K562 (cell line): ENCODE data around the gene SET. TPM values are rescaled to one million over a fixed set of nuclear protein-coding genes. Genes with fewer than 3 reads are reported as not detected.
A peak's percentile ranks its signal among the peaks of the same experiment; 100 is the strongest.

ENCODE experiments used
- E2F8 ChIP-seq: fragments of 450-650 bp; IDR thresholded peaks from 2 replicates; pipeline ENCODE4 v1.7.1; 2018; ENCODE audit warnings: mild to moderate bottlenecking, low read depth; ENCODE audit not compliant: partially characterized antibody
- EZH2 ChIP-seq: IDR thresholded peaks from 2 replicates; pipeline ENCODE4 v1.6.1; 2012; ENCODE audit warnings: low read depth, mild to moderate bottlenecking, inconsistent platforms, low read length, borderline replicate concordance
- IRF2 ChIP-seq: sonication (generic); formaldehyde crosslinking; IDR thresholded peaks from 2 replicates; pipeline ENCODE4 v1.8.1; 2022; ENCODE audit warnings: mild to moderate bottlenecking, missing genetic modification reagents
- MCM7 ChIP-seq, 2 experiments: fragments of 450-650 bp; IDR thresholded peaks; 2 replicates each; pipeline ENCODE4 v1.6.1; 2016 to 2018
- MLLT1 ChIP-seq, 2 experiments: fragments of 450-650 bp; IDR thresholded peaks; 2 replicates each; pipeline ENCODE4 v1.6.1; 2016
- NCOA2 ChIP-seq, 2 experiments: fragments of 450-650 bp; IDR thresholded peaks; 2 replicates each; pipeline ENCODE4 v1.6.1; 2018; ENCODE audit warnings: mild to moderate bottlenecking in 2 of 2, moderate library complexity in 1 of 2; ENCODE audit not compliant: partially characterized antibody in 2 of 2
- SIN3A ChIP-seq, 2 experiments: fragments of 150-350 bp in 1 of 2; IDR thresholded peaks; 2 replicates each; pipeline ENCODE4 v1.6.1; 2011 to 2016; ENCODE audit warnings: borderline replicate concordance in 2 of 2, low read depth in 2 of 2, low read length in 2 of 2, mild to moderate bottlenecking in 2 of 2, moderate library complexity in 2 of 2; ENCODE audit not compliant: control insufficient read depth in 1 of 2
- SNRNP70 ChIP-seq: fragments of 200-400 bp; formaldehyde crosslinking; optimal IDR thresholded peaks from 2 replicates; pipeline ENCODE3; 2017; ENCODE audit warnings: low read depth, low read length
- SRSF7 ChIP-seq: fragments of 200-400 bp; formaldehyde crosslinking; optimal IDR thresholded peaks from 2 replicates; pipeline ENCODE3; 2017; ENCODE audit warnings: mild to moderate bottlenecking, low read depth, low read length
- VEZF1 ChIP-seq: fragments of 200-800 bp; sonication (Bioruptor generic); IDR thresholded peaks from 2 replicates; pipeline ENCODE4 v1.6.1; 2017; ENCODE audit warnings: missing genetic modification characterization, missing compliant biosample characterization
- ZBTB11 ChIP-seq, 3 experiments: fragments of 200-800 bp in 1 of 3; fragments of 250-450 bp in 1 of 3; fragments of 450-650 bp in 1 of 3; sonication (Bioruptor Pico) in 1 of 3; sonication (Bioruptor generic) in 1 of 3; formaldehyde crosslinking in 1 of 3; IDR thresholded peaks; 2 replicates each; pipeline versions ENCODE4 v1.6.1 to v1.8.0; 2016 to 2022; ENCODE audit warnings: mild to moderate bottlenecking in 2 of 3, missing genetic modification characterization in 2 of 3, missing compliant biosample characterization in 1 of 3, moderate library complexity in 1 of 3
- ZFP36 ChIP-seq: fragments of 150-350 bp; IDR thresholded peaks from 2 replicates; pipeline ENCODE4 v1.6.1; 2018; ENCODE audit warnings: low read length, low read depth; ENCODE audit not compliant: partially characterized antibody
- ZKSCAN1 ChIP-seq: fragments of 150-350 bp; IDR thresholded peaks from 2 replicates; pipeline ENCODE4 v1.6.1; 2016; ENCODE audit warnings: low read depth, low read length
- ZNF324 ChIP-seq: fragments of 250-450 bp; sonication (Bioruptor Pico); IDR thresholded peaks from 2 replicates; pipeline ENCODE4 v1.4.0; 2020; ENCODE audit warnings: mild to moderate bottlenecking
- ZNF75A ChIP-seq: fragments of 450-650 bp; formaldehyde crosslinking; IDR thresholded peaks from 2 replicates; pipeline ENCODE4 v1.4.0; 2020; ENCODE audit warnings: mild to moderate bottlenecking
- polyA plus RNA-seq, 8 experiments: library from polyadenylated mRNA; depleted of rRNA in 4 of 8; stranded (reverse) in 5 of 8; unstranded in 3 of 8; fragments of >200 nt; fragmentation: Nextera tagmentation in 2 of 8; fragmentation: Illumina TruSeq in 1 of 8; extraction: Ambion mirVana in 2 of 8; extraction: Trizol in 1 of 8; gene quantifications; 2 replicates each; pipeline versions ENCODE4 v1.2.1 to v1.2.3, GENCODE V29; 2011 to 2014; ENCODE audit warnings: inconsistent platforms in 1 of 8, missing spikeins in 1 of 8
- total RNA-seq, 7 experiments: library from RNA; depleted of rRNA in 6 of 7; stranded (reverse); fragments of >200 nt in 6 of 7; fragmentation: Illumina TruSeq in 2 of 7; extraction: Trizol in 2 of 7; gene quantifications; 2 replicates each; pipeline versions ENCODE4 v1.2.1 to v1.2.3, GENCODE V29; 2011 to 2021; ENCODE audit warnings: low replicate concordance in 1 of 7

SET gene
- total and polyA plus RNA-seq, 9 of the 15 experiments (the other 6 are each of a cell fraction or from before 2014, with no cell fraction given), result 404 to 1,447 (median 907) TPM

- no peak for TF ChIP-seq ZBTB11 (CRISPR knock-in tag; IDR thresholded peaks at IDR 0.05)
- no peak for TF ChIP-seq SNRNP70
- no peak for TF ChIP-seq SRSF7
- TF ChIP-seq ZKSCAN1, result no peak
- TF ChIP-seq SIN3A (IDR thresholded peaks at IDR 0.05; ENCODE audit: borderline replicate concordance in 2 of 2, control insufficient read depth in 1 of 2, low read depth in 2 of 2, low read length in 2 of 2), result peak in 1 of 2 experiments; percentile 80; a peak in 3 of 4 replicates
- TF ChIP-seq IRF2 (CRISPR knock-in tag), result no peak
- TF ChIP-seq ZFP36, result no peak
- no peak for TF ChIP-seq VEZF1 (CRISPR knock-in tag)
- TF ChIP-seq MCM7 (IDR thresholded peaks at IDR 0.05), result no peak
- no peak for TF ChIP-seq NCOA2 (IDR thresholded peaks at IDR 0.05; ENCODE audit: partially characterized antibody in 2 of 2)
- TF ChIP-seq ZNF75A (CRISPR knock-in tag), result no peak
- no peak for TF ChIP-seq ZNF324
- 0 out of 4 replicates have a peak, but pooled peaks of 1 of the 2 experiments have one; percentile 60 for TF ChIP-seq MLLT1 (IDR thresholded peaks at IDR 0.05)
- TF ChIP-seq EZH2, result no peak
- no peak for TF ChIP-seq E2F8
Measured at GRCh38 chr9:128689820-128690683, 1.0 kb downstream of the SET start (continued).
